Measurements from ENCODE around the gene SLC6A20. TPM values are rescaled to one million over a fixed set of nuclear protein-coding genes. Genes with fewer than 3 reads are reported as not detected.

The SLC6A20 gene
- total and polyA plus RNA-seq, 2 of the 13 experiments (the other 11 are each of a cell fraction or from before 2014, with no cell fraction given), result not detected

DNA sequence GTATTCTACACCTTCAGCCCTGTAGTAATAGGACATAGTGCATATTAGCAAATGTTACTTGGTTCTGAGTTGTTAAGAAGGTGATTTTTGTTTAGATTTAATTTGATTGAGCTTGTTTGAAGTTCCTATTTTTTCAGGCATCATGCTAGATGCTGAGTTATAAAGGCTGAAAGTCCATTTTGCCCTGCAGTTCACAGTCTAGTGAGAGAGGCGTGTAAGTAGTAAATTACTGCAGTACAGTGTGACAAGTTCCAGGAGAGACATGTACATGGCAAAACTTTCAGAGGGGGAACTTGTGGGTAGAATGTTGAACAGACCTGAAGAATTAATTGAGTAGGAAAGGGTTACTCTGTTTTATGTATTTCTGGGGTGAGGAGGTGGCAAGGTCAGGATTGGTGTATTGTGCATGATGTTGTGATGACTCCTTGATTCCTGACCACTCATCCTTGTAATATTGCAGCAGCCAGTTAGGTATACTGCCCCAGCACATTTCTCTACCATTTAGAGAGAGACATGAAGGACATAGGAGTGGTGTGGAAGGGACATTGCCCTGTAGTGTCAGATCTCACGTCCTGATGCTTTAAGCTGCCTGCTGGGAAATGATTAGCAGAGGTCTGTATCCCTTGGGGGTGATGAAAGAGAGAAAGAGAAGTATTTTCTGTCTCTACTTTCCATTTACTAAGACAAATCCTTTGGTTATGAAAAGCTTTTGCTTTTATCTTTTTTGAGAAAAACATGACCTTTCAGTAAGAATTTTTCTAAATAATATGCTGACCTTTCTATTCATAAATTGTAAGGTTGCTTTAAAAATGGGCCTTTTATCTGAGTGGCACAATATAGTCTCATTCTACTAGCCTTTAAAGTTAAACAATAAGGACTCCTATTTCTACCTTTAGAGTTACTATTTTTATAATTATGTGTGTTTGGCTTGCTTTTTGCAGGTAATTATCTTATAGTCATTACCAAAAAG is 90.2 kb downstream of the SLC6A20 start:
- POLR2A ChIA-PET, result no interaction called here

More for the DNA sequence above, 90.2 kb downstream of the SLC6A20 start:
- in situ Hi-C loops (cut with HindIII; ENCODE audit: extremely low pct_ligation_motif_present, low pct_unique_long_range_greater_than_20kb) (no loop called here), intact Hi-C loops (cut with micrococcal nuclease; ENCODE audit: unreplicated experiment) (no loop called here)
- peak; percentile 55; the same call in 1 of the 2 replicates for TF ChIP-seq MAFF (IDR thresholded peaks at IDR 0.05; ENCODE audit: low read depth, low read length)
- TF ChIP-seq, protein P1, sequence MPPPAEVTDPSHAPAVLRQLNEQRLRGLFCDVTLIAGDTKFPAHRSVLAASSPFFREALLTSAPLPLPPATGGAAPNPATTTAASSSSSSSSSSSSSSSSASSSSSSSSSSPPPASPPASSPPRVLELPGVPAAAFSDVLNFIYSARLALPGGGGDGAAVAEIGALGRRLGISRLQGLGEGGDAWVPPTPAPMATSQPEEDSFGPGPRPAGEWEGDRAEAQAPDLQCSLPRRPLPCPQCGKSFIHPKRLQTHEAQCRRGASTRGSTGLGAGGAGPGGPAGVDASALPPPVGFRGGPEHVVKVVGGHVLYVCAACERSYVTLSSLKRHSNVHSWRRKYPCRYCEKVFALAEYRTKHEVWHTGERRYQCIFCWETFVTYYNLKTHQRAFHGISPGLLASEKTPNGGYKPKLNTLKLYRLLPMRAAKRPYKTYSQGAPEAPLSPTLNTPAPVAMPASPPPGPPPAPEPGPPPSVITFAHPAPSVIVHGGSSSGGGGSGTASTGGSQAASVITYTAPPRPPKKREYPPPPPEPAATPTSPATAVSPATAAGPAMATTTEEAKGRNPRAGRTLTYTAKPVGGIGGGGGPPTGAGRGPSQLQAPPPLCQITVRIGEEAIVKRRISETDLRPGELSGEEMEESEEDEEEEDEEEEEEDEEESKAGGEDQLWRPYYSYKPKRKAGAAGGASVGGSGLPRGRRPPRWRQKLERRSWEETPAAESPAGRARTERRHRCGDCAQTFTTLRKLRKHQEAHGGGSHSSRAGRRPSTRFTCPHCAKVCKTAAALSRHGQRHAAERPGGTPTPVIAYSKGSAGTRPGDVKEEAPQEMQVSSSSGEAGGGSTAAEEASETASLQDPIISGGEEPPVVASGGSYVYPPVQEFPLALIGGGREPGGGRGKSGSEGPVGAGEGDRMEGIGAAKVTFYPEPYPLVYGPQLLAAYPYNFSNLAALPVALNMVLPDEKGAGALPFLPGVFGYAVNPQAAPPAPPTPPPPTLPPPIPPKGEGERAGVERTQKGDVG (CRISPR knock-in tag; IDR thresholded peaks at IDR 0.05; ENCODE audit: borderline replicate concordance), result no peak
- TF ChIP-seq MAFK (conservative IDR thresholded peaks at IDR 0.05 in 1 of 2, IDR thresholded peaks at IDR 0.05 in 1 of 2; ENCODE audit: low read length in 2 of 2), result peak; percentile 24 to 69; a peak in 3 of 4 replicates
- CTCF ChIA-PET (ENCODE audit: low intra/inter-chr PET ratio, low total read pairs), result no interaction called here
- no peak overlapping the region for H2AFZ ChIP-seq (ENCODE audit: low read length)
- H3K36me3 ChIP-seq (replicated peaks in 1 of 2; ENCODE audit: control insufficient read depth in 1 of 2, insufficient read depth in 2 of 2, low read length in 2 of 2), result peaks cover 4 to 47% of the 10 kb centered on the region in 2 experiments
- no peaks in the 10 kb centered on the region for H4K20me1 ChIP-seq (ENCODE audit: insufficient read depth, low read length)
- H3K79me2 ChIP-seq (ENCODE audit: insufficient read depth, low read length), result peaks cover 18% of the 10 kb centered on the region
- no peak overlapping the region for H3K9ac ChIP-seq (ENCODE audit: insufficient read depth, low read depth, low read length)
- no peak overlapping the region for H3K27ac ChIP-seq (ENCODE audit: extremely low read length, insufficient read depth, low read length)
- FAIRE-seq (no peak), DNase-seq (ENCODE audit: low spot score) (no peak), ATAC-seq (no peak)
- 90% methylated on average over 2 of the region's 2 CpGs for WGBS (ENCODE audit: low lambda C conversion rate)
- H3K27me3 ChIP-seq (ENCODE audit: control insufficient read depth in 1 of 2, insufficient read depth in 2 of 2, low read length in 2 of 2), result no peaks in the 10 kb centered on the region
- H3K4me1 ChIP-seq (ENCODE audit: insufficient read depth, low read length), result no peaks in the 10 kb centered on the region
- H3K9me3 ChIP-seq (ENCODE audit: low read length), result no peaks in the 10 kb centered on the region
- H3K4me2 ChIP-seq (ENCODE audit: low read depth, low read length), result no peak overlapping the region
- BruUV-seq (replicated peaks), result TSS peak; percentile 20
- H3K4me3 ChIP-seq (replicated peaks in 1 of 3; ENCODE audit: insufficient read depth in 1 of 3, low read depth in 2 of 3, low read length in 3 of 3), result no peak overlapping the region

Small RNA genes within 50 kb of the gene (small RNA-seq; reads per million reads assigned to genes)
- gene RN7SL145P (ENCODE audit: insufficient read depth in 2 of 3, insufficient read length in 3 of 3, low read depth in 2 of 3, low replicate concordance in 1 of 3), result 0 reads per million in 3 experiments

Other genes with a start within 250 kb of the SLC6A20 start
- 11.1 and 13.0 TPM in 2 replicates for gene LIMD1, start 201.8 kb downstream of the SLC6A20 start, total RNA-seq (2016; rRNA removed; fragmentation: Illumina TruSeq; extraction: Trizol)
- 16.4 and 18.7 TPM in 2 replicates for gene LIMD1, start 201.8 kb downstream of the SLC6A20 start, polyA plus RNA-seq (2011; rRNA removed)
- gene SACM1L, start 107.1 kb downstream of the SLC6A20 start, total RNA-seq (2016; rRNA removed; fragmentation: Illumina TruSeq; extraction: Trizol), result 27.8 and 37.4 TPM in 2 replicates
- 12.0 and 15.1 TPM in 2 replicates for gene SACM1L, start 107.1 kb downstream of the SLC6A20 start, polyA plus RNA-seq (2011; rRNA removed)
- gene LZTFL1, start 45.6 kb upstream of the SLC6A20 start, total RNA-seq (2016; rRNA removed; fragmentation: Illumina TruSeq; extraction: Trizol), result 16.6 and 27.3 TPM in 2 replicates
- 14.6 and 17.2 TPM in 2 replicates for gene LZTFL1, start 45.6 kb upstream of the SLC6A20 start, polyA plus RNA-seq (2011; rRNA removed)
- gene CCR9, start 90.0 kb upstream of the SLC6A20 start, total RNA-seq (2016; rRNA removed; fragmentation: Illumina TruSeq; extraction: Trizol), result not detected in 2 replicates
- not detected in 2 replicates for gene CCR9, start 90.0 kb upstream of the SLC6A20 start, polyA plus RNA-seq (2011; rRNA removed)
- not detected in 2 replicates for gene CXCR6, start 146.9 kb upstream of the SLC6A20 start, total RNA-seq (2016; rRNA removed; fragmentation: Illumina TruSeq; extraction: Trizol)
- gene CXCR6, start 146.9 kb upstream of the SLC6A20 start, polyA plus RNA-seq (2011; rRNA removed), result not detected in 2 replicates
- 2.7 and 4.9 TPM in 2 replicates for gene FYCO1, start 199.3 kb upstream of the SLC6A20 start, total RNA-seq (2016; rRNA removed; fragmentation: Illumina TruSeq; extraction: Trizol)
- 4.2 and 6.0 TPM in 2 replicates for gene FYCO1, start 199.3 kb upstream of the SLC6A20 start, polyA plus RNA-seq (2011; rRNA removed)
- not detected in 2 replicates for gene XCR1, start 230.9 kb upstream of the SLC6A20 start, total RNA-seq (2016; rRNA removed; fragmentation: Illumina TruSeq; extraction: Trizol)
- not detected in 2 replicates for gene XCR1, start 230.9 kb upstream of the SLC6A20 start, polyA plus RNA-seq (2011; rRNA removed)